IPS-20b (cell line): ENCODE data around the gene NEB.
"Not testable (repeated sequence)": the region's sequence is repeated elsewhere in the genome, so short reads cannot be mapped to it uniquely, and the experiment has no call there.

Source experiments
- H3K27ac ChIP-seq: one replicate; pipeline ENCODE4 v1.5.1; 2013; ENCODE audit warnings: low read length
- H3K27me3 ChIP-seq: 2 replicates; pipeline ENCODE4 v1.6.1; 2013; ENCODE audit warnings: mild to moderate bottlenecking, low read length, inconsistent platforms; ENCODE audit not compliant: insufficient read depth
- H3K36me3 ChIP-seq: 2 replicates; pipeline ENCODE4 v1.6.1; 2013; ENCODE audit warnings: low read depth, mild to moderate bottlenecking, inconsistent platforms, low read length, moderate library complexity; ENCODE audit not compliant: insufficient read depth
- H3K4me1 ChIP-seq: 2 replicates; pipeline ENCODE4 v1.6.1; 2013; ENCODE audit warnings: mild to moderate bottlenecking, control low read depth, inconsistent platforms, low read length, moderate library complexity; ENCODE audit not compliant: insufficient read depth
- H3K4me3 ChIP-seq: 2 replicates; pipeline ENCODE4 v1.5.1; 2013; ENCODE audit warnings: mild to moderate bottlenecking, low read length, inconsistent platforms
- H3K9ac ChIP-seq: 2 replicates; pipeline ENCODE4 v1.6.1; 2013; ENCODE audit warnings: low read depth, mild to moderate bottlenecking, inconsistent platforms, low read length, moderate library complexity
- H3K9me3 ChIP-seq: 2 replicates; pipeline ENCODE4 v1.6.1; 2013; ENCODE audit warnings: mild to moderate bottlenecking, low read depth, low read length, inconsistent platforms; ENCODE audit not compliant: insufficient read depth

The NEB gene

GRCh38 chr2:151644580-151644979 lies 89.7 kb downstream of the NEB start:
- Histone ChIP-seq H3K27me3 (no peaks in the 10 kb centered on the region), H3K4me1 (no peaks in the 10 kb centered on the region), H3K4me3 (no peak overlapping the region), H3K36me3 (no peaks in the 10 kb centered on the region), H3K9ac (no peak overlapping the region), H3K27ac (no peak overlapping the region), H3K9me3 (no peaks in the 10 kb centered on the region)

- not testable (repeated sequence) for H3K27ac ChIP-seq, H3K36me3 ChIP-seq, H3K4me1 ChIP-seq, H3K9me3 ChIP-seq, H3K9ac ChIP-seq, H3K4me3 ChIP-seq, H3K27me3 ChIP-seq
Measured at GRCh38 chr2:151641895-151642294, 92.4 kb downstream of the NEB start.

- Histone ChIP-seq H3K9me3 (0 out of 2 replicates have a peak, but pooled peaks cover 1% of the 10 kb centered on the region), H3K4me3 (no peak overlapping the region), H3K27ac (no peak overlapping the region), H3K27me3 (no peaks in the 10 kb centered on the region), H3K9ac (no peak overlapping the region), H3K4me1 (no peaks in the 10 kb centered on the region), H3K36me3 (no peaks in the 10 kb centered on the region)
Measured at GRCh38 chr2:151640087-151640486, 94.2 kb downstream of the NEB start.

GRCh38 chr2:151638990-151639389 lies 95.3 kb downstream of the NEB start:
- Histone ChIP-seq H3K4me1 (no peaks in the 10 kb centered on the region), H3K9ac (no peak overlapping the region), H3K36me3 (no peaks in the 10 kb centered on the region), H3K27me3 (no peaks in the 10 kb centered on the region), H3K4me3 (no peak overlapping the region), H3K27ac (no peak overlapping the region), H3K9me3 (0 out of 2 replicates have a peak, but pooled peaks cover 5% of the 10 kb centered on the region)

GRCh38 chr2:151638191-151638933 lies 95.9 kb downstream of the NEB start:
- no peaks in the 10 kb centered on the region for H3K27me3 ChIP-seq
- no peak overlapping the region for H3K27ac ChIP-seq
- H3K4me1 ChIP-seq, result no peaks in the 10 kb centered on the region
- no peak overlapping the region for H3K4me3 ChIP-seq
- 0 out of 2 replicates have a peak, but pooled peaks cover 5% of the 10 kb centered on the region for H3K9me3 ChIP-seq
- no peak overlapping the region for H3K9ac ChIP-seq
- no peaks in the 10 kb centered on the region for H3K36me3 ChIP-seq

GRCh38 chr2:151637271-151637781 lies 97.0 kb downstream of the NEB start:
- Histone ChIP-seq H3K4me1 (no peaks in the 10 kb centered on the region), H3K9ac (no peak overlapping the region), H3K27me3 (no peaks in the 10 kb centered on the region), H3K4me3 (no peak overlapping the region), H3K27ac (no peak overlapping the region), H3K9me3 (0 out of 2 replicates have a peak, but pooled peaks cover 5% of the 10 kb centered on the region), H3K36me3 (no peaks in the 10 kb centered on the region)

GRCh38 chr2:151634736-151635467 lies 99.4 kb downstream of the NEB start:
- Histone ChIP-seq H3K27ac (no peak overlapping the region), H3K9ac (no peak overlapping the region), H3K4me1 (no peaks in the 10 kb centered on the region), H3K27me3 (no peaks in the 10 kb centered on the region), H3K9me3 (0 out of 2 replicates have a peak, but pooled peaks cover 5% of the 10 kb centered on the region), H3K4me3 (no peak overlapping the region), H3K36me3 (no peaks in the 10 kb centered on the region)

- no peaks in the 10 kb centered on the region for H3K27me3 ChIP-seq
- H3K9me3 ChIP-seq, result 0 out of 2 replicates have a peak, but pooled peaks cover 5% of the 10 kb centered on the region
- H3K27ac ChIP-seq, result no peak overlapping the region
- H3K4me1 ChIP-seq, result no peaks in the 10 kb centered on the region
- H3K36me3 ChIP-seq, result no peaks in the 10 kb centered on the region
- no peak overlapping the region for H3K9ac ChIP-seq
- H3K4me3 ChIP-seq, result no peak overlapping the region
Measured at GRCh38 chr2:151632993-151633565, 101.2 kb downstream of the NEB start.

GRCh38 chr2:151630372-151630771 lies 103.9 kb downstream of the NEB start:
- H3K27ac ChIP-seq, result no peak overlapping the region
- H3K36me3 ChIP-seq, result no peaks in the 10 kb centered on the region
- 0 out of 2 replicates have a peak, but pooled peaks cover 5% of the 10 kb centered on the region for H3K9me3 ChIP-seq
- H3K4me1 ChIP-seq, result no peaks in the 10 kb centered on the region
- no peak overlapping the region for H3K4me3 ChIP-seq
- H3K27me3 ChIP-seq, result no peaks in the 10 kb centered on the region
- no peak overlapping the region for H3K9ac ChIP-seq

- no peaks in the 10 kb centered on the region for H3K27me3 ChIP-seq
- H3K4me3 ChIP-seq, result no peak overlapping the region
- no peak overlapping the region for H3K9ac ChIP-seq
- no peak overlapping the region for H3K27ac ChIP-seq
- H3K4me1 ChIP-seq, result no peaks in the 10 kb centered on the region
- no peaks in the 10 kb centered on the region for H3K9me3 ChIP-seq
- no peaks in the 10 kb centered on the region for H3K36me3 ChIP-seq
Measured at GRCh38 chr2:151627353-151627752, 106.9 kb downstream of the NEB start.

- no peaks in the 10 kb centered on the region for H3K27me3 ChIP-seq
- H3K9me3 ChIP-seq, result no peaks in the 10 kb centered on the region
- H3K9ac ChIP-seq, result no peak overlapping the region
- no peaks in the 10 kb centered on the region for H3K36me3 ChIP-seq
- no peak overlapping the region for H3K4me3 ChIP-seq
- H3K27ac ChIP-seq, result no peak overlapping the region
- no peaks in the 10 kb centered on the region for H3K4me1 ChIP-seq
Measured at GRCh38 chr2:151624271-151624670, 110.0 kb downstream of the NEB start.
